ENCODE results near the gene QSOX2.

QSOX2 gene

DNA sequence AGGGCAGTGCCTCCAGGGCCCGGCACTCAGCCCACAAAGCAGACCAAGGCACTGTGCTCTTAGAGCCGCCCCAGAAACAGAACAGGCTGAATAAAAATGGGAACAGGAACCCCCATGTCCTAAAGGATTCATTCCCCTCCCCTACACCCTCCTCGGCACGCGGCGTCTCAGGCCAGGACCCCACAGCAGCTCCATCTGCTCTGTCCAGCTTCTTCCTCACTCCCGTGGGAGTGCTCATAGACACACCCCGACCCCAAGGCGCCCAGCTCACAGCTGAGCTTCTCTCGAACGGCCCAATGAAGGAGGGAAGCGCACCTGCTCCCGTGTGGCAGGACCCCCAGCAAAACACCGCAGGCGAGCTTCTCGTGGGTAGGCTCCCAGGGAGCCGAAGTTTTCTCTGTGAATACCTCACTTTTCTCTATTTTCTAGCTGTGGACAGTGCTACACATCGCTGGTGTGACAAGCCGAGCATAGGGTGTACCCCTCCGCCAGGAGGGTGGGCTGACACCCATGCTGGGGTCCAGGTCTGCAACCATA is 15.4 kb upstream of the QSOX2 start:
- no peaks in the 10 kb centered on the region for H3K36me3 ChIP-seq (ENCODE audit: low read depth)
- no peak overlapping the region for H3K4me3 ChIP-seq (ENCODE audit: severe bottlenecking)
- H3K27ac ChIP-seq (ENCODE audit: poor library complexity, severe bottlenecking), result no peak overlapping the region
- H3K4me1 ChIP-seq (ENCODE audit: insufficient read depth, poor library complexity, severe bottlenecking), result no peaks in the 10 kb centered on the region
- DNase-seq (ENCODE audit: low spot score), result no peak
- no peaks in the 10 kb centered on the region for H3K9me3 ChIP-seq (ENCODE audit: severe bottlenecking)
- no peak for ATAC-seq (ENCODE audit: low read depth)
- H3K27me3 ChIP-seq (ENCODE audit: insufficient read depth, poor library complexity, severe bottlenecking), result peaks cover 4% of the 10 kb centered on the region
- TF ChIP-seq, protein P1, sequence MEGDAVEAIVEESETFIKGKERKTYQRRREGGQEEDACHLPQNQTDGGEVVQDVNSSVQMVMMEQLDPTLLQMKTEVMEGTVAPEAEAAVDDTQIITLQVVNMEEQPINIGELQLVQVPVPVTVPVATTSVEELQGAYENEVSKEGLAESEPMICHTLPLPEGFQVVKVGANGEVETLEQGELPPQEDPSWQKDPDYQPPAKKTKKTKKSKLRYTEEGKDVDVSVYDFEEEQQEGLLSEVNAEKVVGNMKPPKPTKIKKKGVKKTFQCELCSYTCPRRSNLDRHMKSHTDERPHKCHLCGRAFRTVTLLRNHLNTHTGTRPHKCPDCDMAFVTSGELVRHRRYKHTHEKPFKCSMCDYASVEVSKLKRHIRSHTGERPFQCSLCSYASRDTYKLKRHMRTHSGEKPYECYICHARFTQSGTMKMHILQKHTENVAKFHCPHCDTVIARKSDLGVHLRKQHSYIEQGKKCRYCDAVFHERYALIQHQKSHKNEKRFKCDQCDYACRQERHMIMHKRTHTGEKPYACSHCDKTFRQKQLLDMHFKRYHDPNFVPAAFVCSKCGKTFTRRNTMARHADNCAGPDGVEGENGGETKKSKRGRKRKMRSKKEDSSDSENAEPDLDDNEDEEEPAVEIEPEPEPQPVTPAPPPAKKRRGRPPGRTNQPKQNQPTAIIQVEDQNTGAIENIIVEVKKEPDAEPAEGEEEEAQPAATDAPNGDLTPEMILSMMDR (IDR thresholded peaks at IDR 0.05; ENCODE audit: poor library complexity, severe bottlenecking), result no peak

- Histone ChIP-seq H3K4me1 (ENCODE audit: insufficient read depth, poor library complexity, severe bottlenecking) (no peaks in the 10 kb centered on the region), H3K4me3 (ENCODE audit: severe bottlenecking) (no peak overlapping the region), H3K27me3 (ENCODE audit: insufficient read depth, poor library complexity, severe bottlenecking) (peaks cover 4% of the 10 kb centered on the region), H3K27ac (ENCODE audit: poor library complexity, severe bottlenecking) (no peak overlapping the region), H3K9me3 (ENCODE audit: severe bottlenecking) (no peaks in the 10 kb centered on the region), H3K36me3 (ENCODE audit: low read depth) (no peaks in the 10 kb centered on the region)
- DNase-seq (ENCODE audit: low spot score) (no peak), ATAC-seq (ENCODE audit: low read depth) (no peak)
- TF ChIP-seq, protein P1 (IDR thresholded peaks at IDR 0.05; ENCODE audit: poor library complexity, severe bottlenecking), result no peak
These were observed 14.9 kb upstream of the QSOX2 start for GRCh38 chr9:136260521-136260920.

DNA sequence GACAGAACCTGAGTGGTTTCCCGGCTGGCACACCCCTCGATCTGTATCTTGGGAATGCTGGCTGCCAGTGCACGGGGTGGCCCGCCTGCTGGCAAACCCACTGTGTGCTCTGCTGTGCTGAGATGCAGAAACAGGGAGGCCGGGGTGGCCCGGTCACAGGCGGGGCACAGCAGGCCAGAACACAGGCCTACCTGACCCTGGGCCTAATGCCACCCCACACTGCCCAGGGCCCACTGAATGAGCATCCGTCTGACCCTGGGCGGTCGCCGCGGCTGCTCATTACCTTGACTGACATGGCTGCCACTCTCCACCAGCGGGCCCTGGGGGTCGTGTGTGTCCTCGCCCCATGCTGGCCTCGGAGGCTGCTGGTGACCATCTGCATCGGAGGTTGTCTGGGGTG is 14.2 kb upstream of the QSOX2 start:
- H3K27ac ChIP-seq (ENCODE audit: poor library complexity, severe bottlenecking), result no peak overlapping the region
- DNase-seq (ENCODE audit: low spot score) (no peak), ATAC-seq (ENCODE audit: low read depth) (no peak)
- no peaks in the 10 kb centered on the region for H3K36me3 ChIP-seq (ENCODE audit: low read depth)
- TF ChIP-seq, protein P1 (IDR thresholded peaks at IDR 0.05; ENCODE audit: poor library complexity, severe bottlenecking), result no peak
- peaks cover 4% of the 10 kb centered on the region for H3K27me3 ChIP-seq (ENCODE audit: insufficient read depth, poor library complexity, severe bottlenecking)
- H3K4me1 ChIP-seq (ENCODE audit: insufficient read depth, poor library complexity, severe bottlenecking), result no peaks in the 10 kb centered on the region
- no peak overlapping the region for H3K4me3 ChIP-seq (ENCODE audit: severe bottlenecking)
- no peaks in the 10 kb centered on the region for H3K9me3 ChIP-seq (ENCODE audit: severe bottlenecking)

DNA sequence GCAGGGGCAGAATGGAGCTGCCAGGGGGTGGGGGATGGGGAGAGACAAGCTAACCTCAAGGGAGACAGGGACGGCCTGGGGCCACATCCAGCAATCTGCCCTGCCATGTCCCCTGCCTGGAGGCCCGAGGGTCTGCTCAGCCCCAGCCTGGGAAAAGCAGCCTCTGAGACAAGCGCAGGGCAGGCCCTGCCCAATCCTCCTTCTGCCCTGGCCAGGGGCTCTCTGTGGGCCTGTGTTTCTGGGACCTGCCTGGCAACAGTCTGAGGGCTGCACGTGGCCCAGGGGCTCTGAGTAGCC is 13.9 kb upstream of the QSOX2 start:
- ATAC-seq (ENCODE audit: low read depth) (no peak), DNase-seq (ENCODE audit: low spot score) (no peak)
- H3K36me3 ChIP-seq (ENCODE audit: low read depth), result no peaks in the 10 kb centered on the region
- no peaks in the 10 kb centered on the region for H3K4me1 ChIP-seq (ENCODE audit: insufficient read depth, poor library complexity, severe bottlenecking)
- H3K9me3 ChIP-seq (ENCODE audit: severe bottlenecking), result no peaks in the 10 kb centered on the region
- TF ChIP-seq, protein P1 (IDR thresholded peaks at IDR 0.05; ENCODE audit: poor library complexity, severe bottlenecking), result no peak
- no peak overlapping the region for H3K4me3 ChIP-seq (ENCODE audit: severe bottlenecking)
- H3K27ac ChIP-seq (ENCODE audit: poor library complexity, severe bottlenecking), result no peak overlapping the region
- peaks cover 4% of the 10 kb centered on the region for H3K27me3 ChIP-seq (ENCODE audit: insufficient read depth, poor library complexity, severe bottlenecking)

GRCh38 chr9:136258786-136259516 is 13.3 kb upstream of the QSOX2 start:
- DNase-seq (ENCODE audit: low spot score), result no peak
- Histone ChIP-seq H3K36me3 (ENCODE audit: low read depth) (no peaks in the 10 kb centered on the region), H3K27me3 (ENCODE audit: insufficient read depth, poor library complexity, severe bottlenecking) (peaks cover 4% of the 10 kb centered on the region), H3K9me3 (ENCODE audit: severe bottlenecking) (no peaks in the 10 kb centered on the region), H3K4me1 (ENCODE audit: insufficient read depth, poor library complexity, severe bottlenecking) (no peaks in the 10 kb centered on the region), H3K4me3 (ENCODE audit: severe bottlenecking) (no peak overlapping the region), H3K27ac (ENCODE audit: poor library complexity, severe bottlenecking) (no peak overlapping the region)
- TF ChIP-seq, protein P1 (IDR thresholded peaks at IDR 0.05; ENCODE audit: poor library complexity, severe bottlenecking), result no peak
- no peak for ATAC-seq (ENCODE audit: low read depth)
